NT2/D1 (cell line): ENCODE measurements around the gene MPC1.

ENCODE experiments used
- DNase-seq: peaks from one replicate; pipeline ENCODE4 v3.0.0-alpha.2; 2011; ENCODE audit warnings: low read depth, low spot score
- H3K27me3 ChIP-seq: 2 replicates; pipeline ENCODE4 v1.6.0; 2011; ENCODE audit warnings: mild to moderate bottlenecking; ENCODE audit not compliant: insufficient read length, insufficient read depth
- H3K36me3 ChIP-seq: 2 replicates; pipeline ENCODE4 v1.6.1; 2011; ENCODE audit warnings: mild to moderate bottlenecking, low read length, mixed read lengths; ENCODE audit not compliant: insufficient read depth, insufficient read length
- H3K4me1 ChIP-seq: 2 replicates; pipeline ENCODE4 v1.5.1; 2011; ENCODE audit not compliant: insufficient read depth, insufficient read length
- H3K4me3 ChIP-seq: 2 replicates; pipeline ENCODE4 v1.5.1; 2011; ENCODE audit warnings: low read depth; ENCODE audit not compliant: insufficient read length
- H3K9ac ChIP-seq: 2 replicates; pipeline ENCODE4 v1.6.0; 2011; ENCODE audit warnings: low read depth; ENCODE audit not compliant: insufficient read length
- H3K9me3 ChIP-seq: 2 replicates; pipeline ENCODE4 v1.5.1; 2011; ENCODE audit warnings: mild to moderate bottlenecking, low read length; ENCODE audit not compliant: insufficient read depth
- SUZ12 ChIP-seq: IDR thresholded peaks from 2 replicates; pipeline ENCODE4 v1.6.1; 2011; ENCODE audit not compliant: insufficient read length, insufficient read depth; ENCODE audit errors: extremely low read depth
- YY1 ChIP-seq: IDR thresholded peaks from 2 replicates; pipeline ENCODE4 v1.6.1; 2011; ENCODE audit not compliant: insufficient read length, insufficient read depth
- ZNF274 ChIP-seq: IDR thresholded peaks from 2 replicates; pipeline ENCODE4 v1.6.1; 2011; ENCODE audit warnings: mild to moderate bottlenecking, low read depth, low read length

Gene MPC1

DNA sequence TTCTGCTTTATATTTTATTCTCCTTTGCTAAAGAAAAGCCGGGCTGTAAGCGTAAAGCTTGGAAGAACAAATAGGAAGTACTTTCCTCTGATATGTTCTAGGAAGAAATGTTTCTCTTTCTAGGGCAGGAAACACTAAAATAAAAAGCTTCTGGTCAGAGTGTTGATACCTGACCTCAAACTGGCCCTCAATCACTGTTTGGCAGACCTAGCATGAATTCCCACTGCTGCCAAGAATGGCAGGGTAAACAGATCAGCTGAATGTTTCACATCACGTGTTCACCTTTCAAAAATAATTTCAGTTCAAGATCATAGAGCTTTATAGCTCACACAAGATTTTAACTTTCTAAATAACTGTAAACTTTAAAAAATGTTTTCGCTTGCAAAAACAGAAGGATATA lies 2.9 kb downstream of the MPC1 start:
- Histone ChIP-seq H3K4me1 (no peaks in the 10 kb centered on the region), H3K9me3 (no peaks in the 10 kb centered on the region), H3K4me3 (no peak overlapping the region), H3K9ac (no peak overlapping the region), H3K27me3 (no peaks in the 10 kb centered on the region), H3K36me3 (no peaks in the 10 kb centered on the region)
- TF ChIP-seq SUZ12 (no peak), ZNF274 (no peak), YY1 (no peak)
- no peak for DNase-seq

DNA sequence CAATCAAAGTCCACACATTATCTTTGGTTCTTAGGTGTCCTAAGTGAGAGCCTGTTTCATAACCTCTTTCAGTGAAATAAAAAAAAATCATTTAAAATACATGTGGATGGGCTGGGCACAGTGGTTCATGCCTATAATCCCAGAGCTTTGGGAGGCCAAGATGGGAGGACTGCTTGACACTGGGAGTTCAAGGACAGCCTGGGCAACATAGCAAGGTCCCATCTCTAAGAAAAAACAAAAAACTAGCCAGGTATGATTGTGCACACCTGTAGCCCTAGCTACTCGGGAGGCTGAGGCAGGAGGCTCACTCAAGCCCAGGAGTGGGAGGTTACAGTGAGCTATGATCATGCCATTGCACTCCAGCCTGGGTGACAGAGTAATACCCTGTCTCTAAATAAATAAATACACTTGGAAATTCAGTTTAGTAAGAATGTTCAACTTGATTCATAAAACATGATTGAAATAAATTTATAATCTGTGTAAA lies 3.6 kb downstream of the MPC1 start:
- no peak overlapping the region for H3K4me3 ChIP-seq
- no peaks in the 10 kb centered on the region for H3K36me3 ChIP-seq
- H3K27me3 ChIP-seq = no peaks in the 10 kb centered on the region
- H3K9me3 ChIP-seq = no peaks in the 10 kb centered on the region
- DNase-seq = no peak
- no peaks in the 10 kb centered on the region for H3K4me1 ChIP-seq
- H3K9ac ChIP-seq = no peak overlapping the region
- TF ChIP-seq YY1 = no peak
- TF ChIP-seq ZNF274 = no peak
- no peak for TF ChIP-seq SUZ12

DNA sequence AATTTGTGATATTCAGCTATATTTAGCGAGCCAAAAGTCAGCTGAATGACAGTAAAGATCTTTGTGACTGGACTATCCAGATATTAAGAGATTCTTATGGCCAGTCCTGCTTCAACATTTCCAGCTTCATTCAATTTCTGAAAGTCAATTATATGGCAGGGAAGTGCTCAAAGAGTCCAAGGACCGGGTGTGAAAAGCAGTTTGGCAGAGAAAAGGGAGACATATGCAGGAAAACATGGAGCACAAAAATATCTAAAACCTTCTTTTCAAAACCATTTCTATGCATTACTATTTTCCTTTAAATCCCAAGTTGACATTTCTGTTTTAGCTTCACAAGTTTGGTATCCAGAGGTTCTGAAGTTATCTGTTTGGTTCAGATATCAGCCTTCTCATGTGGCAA lies 5.0 kb downstream of the MPC1 start:
- H3K36me3 ChIP-seq = no peaks in the 10 kb centered on the region
- no peak overlapping the region for H3K9ac ChIP-seq
- no peak overlapping the region for H3K4me3 ChIP-seq
- no peak for TF ChIP-seq SUZ12
- no peak for TF ChIP-seq ZNF274
- TF ChIP-seq YY1 = no peak
- no peaks in the 10 kb centered on the region for H3K9me3 ChIP-seq
- DNase-seq = no peak
- H3K27me3 ChIP-seq = no peaks in the 10 kb centered on the region
- no peaks in the 10 kb centered on the region for H3K4me1 ChIP-seq

DNA sequence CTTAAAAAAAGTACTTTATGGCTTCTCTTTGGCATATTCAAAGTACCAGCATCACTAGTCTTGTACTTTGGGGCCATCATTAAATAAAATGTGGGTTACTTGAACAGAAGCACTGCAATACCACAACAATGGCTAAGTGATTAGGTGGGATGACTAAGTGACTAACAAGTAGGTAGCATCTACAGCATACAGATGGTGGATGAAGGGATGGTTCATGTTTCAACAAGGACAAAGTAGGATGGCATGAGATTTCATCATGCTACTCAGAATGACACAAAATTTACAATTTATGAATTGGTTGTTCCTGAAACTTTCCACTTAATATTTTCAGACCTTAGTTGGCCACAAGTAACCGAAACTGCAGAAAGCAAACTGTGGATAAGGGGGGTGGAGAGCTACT lies 7.7 kb downstream of the MPC1 start:
- Histone ChIP-seq H3K9me3 (no peaks in the 10 kb centered on the region), H3K27me3 (no peaks in the 10 kb centered on the region), H3K36me3 (no peaks in the 10 kb centered on the region), H3K9ac (no peak overlapping the region), H3K4me3 (no peak overlapping the region), H3K4me1 (no peaks in the 10 kb centered on the region)
- TF ChIP-seq SUZ12 (no peak), YY1 (no peak), ZNF274 (no peak)
- DNase-seq = no peak

DNA sequence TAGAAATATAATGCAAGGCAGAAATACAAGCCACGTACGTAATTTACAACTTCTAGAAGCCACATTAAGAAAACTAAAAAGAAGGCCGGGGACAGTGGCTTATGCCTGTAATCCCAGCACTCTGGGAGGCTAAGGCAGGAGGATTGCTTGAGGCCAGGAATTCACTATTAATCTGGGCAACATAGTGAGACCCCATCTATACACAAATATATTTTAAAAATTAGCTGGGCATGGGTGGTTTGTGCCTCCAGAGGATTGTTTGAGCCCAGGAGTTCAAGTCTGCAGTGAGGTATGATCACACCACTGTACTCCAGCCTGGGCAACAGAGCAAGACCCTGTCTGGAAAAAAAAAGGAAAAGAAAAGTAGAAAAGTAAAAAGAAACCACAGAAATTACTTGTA lies 12.3 kb downstream of the MPC1 start:
- H3K4me3 ChIP-seq = no peak overlapping the region
- no peaks in the 10 kb centered on the region for H3K4me1 ChIP-seq
- H3K9ac ChIP-seq = no peak overlapping the region
- no peaks in the 10 kb centered on the region for H3K36me3 ChIP-seq
- DNase-seq = no peak
- TF ChIP-seq SUZ12 (no peak), YY1 (no peak), ZNF274 (no peak)
- H3K27me3 ChIP-seq = no peaks in the 10 kb centered on the region
- H3K9me3 ChIP-seq = no peaks in the 10 kb centered on the region

DNA sequence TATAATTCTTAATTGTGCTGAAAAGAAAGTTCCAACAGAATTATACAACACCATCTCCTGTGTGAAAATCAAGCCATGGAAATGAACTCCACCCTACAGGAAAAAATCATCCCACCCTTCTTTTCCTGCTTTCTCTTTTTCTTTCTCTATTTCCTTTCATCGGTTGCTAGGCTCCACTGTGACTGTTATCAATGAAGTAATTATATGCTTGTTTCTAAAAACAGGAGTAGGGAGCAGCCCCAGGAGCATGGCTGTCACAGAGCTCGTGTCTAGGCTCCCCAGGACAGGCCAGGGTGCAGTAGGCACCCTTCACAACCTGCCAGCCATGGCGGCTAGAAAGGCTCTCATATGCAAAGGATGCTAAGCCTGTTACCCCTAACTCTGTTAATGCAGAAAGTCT lies 13.0 kb downstream of the MPC1 start:
- H3K4me3 ChIP-seq = no peak overlapping the region
- TF ChIP-seq SUZ12 (no peak), YY1 (no peak), ZNF274 (no peak)
- no peaks in the 10 kb centered on the region for H3K36me3 ChIP-seq
- DNase-seq = no peak
- H3K4me1 ChIP-seq = no peaks in the 10 kb centered on the region
- H3K27me3 ChIP-seq = no peaks in the 10 kb centered on the region
- no peak overlapping the region for H3K9ac ChIP-seq
- H3K9me3 ChIP-seq = no peaks in the 10 kb centered on the region

DNA sequence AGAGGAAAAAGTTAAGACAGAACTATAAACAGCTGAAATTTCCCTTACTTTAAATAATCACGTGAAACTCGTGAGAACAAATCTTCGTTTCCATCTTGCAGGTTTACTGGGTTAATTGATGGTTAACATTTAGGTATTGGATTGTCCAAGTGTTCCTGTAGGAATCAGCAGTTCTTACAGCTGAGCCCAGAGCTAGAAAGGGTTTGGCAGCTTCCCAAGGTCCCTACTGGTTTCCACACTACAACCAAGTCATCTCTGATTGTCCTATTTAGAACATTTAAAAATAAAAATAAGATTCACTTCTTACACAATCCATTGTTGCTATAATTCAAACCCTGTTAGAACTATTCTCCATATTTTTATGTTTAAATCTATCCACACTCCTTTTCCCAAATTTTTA lies 15.8 kb downstream of the MPC1 start:
- Histone ChIP-seq H3K9ac (no peak overlapping the region), H3K9me3 (no peaks in the 10 kb centered on the region), H3K4me1 (peaks cover 4% of the 10 kb centered on the region), H3K4me3 (no peak overlapping the region), H3K36me3 (peaks cover 8% of the 10 kb centered on the region), H3K27me3 (no peaks in the 10 kb centered on the region)
- no peak for DNase-seq
- TF ChIP-seq YY1 (no peak), ZNF274 (no peak), SUZ12 (no peak)

DNA sequence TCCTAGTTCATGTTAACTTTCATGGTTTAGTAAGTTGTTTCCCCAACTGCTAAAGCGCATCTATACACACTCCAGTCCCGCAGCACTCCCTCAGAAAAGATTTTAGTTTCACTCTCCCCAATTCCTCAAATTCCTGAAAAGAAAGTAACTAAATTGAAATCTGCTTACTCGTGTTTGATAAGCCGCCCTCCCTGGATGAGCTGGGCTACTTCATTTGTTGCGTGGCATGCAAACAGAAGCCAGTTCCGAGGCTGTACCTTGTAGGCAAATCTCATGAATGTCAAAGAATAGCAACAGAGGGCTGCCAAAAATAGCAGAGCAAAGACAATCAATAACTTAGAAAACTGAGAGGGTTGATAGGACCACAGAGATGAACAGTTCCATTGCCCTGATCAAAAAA lies 16.9 kb downstream of the MPC1 start:
- H3K27me3 ChIP-seq = no peaks in the 10 kb centered on the region
- H3K9me3 ChIP-seq = no peaks in the 10 kb centered on the region
- TF ChIP-seq YY1 (no peak), SUZ12 (no peak), ZNF274 (no peak)
- peaks cover 4% of the 10 kb centered on the region for H3K4me1 ChIP-seq
- no peak overlapping the region for H3K4me3 ChIP-seq
- no peak for DNase-seq
- peaks cover 8% of the 10 kb centered on the region for H3K36me3 ChIP-seq
- H3K9ac ChIP-seq = no peak overlapping the region

DNA sequence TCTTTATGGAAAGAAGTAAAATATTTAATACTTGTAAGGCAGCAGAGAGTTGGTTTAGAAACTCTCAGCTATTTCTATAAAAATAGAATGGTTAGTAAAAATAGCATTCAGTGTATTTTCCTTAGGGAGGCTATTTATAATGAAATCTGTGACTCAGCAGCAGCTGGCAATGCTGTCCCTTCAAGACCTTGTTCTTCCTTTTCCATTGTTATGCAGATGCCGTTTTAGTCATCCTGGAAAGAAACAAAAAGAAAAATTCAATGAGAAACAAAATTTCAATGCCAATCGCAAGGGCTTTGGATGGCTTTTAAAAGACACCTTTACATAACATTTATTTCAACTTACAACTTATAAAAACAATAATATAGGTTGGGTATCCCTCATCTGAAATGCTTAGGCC lies 17.5 kb downstream of the MPC1 start:
- no peak for TF ChIP-seq YY1
- TF ChIP-seq SUZ12 = no peak
- TF ChIP-seq ZNF274 = no peak
- no peaks in the 10 kb centered on the region for H3K9me3 ChIP-seq
- H3K27me3 ChIP-seq = no peaks in the 10 kb centered on the region
- H3K4me3 ChIP-seq = no peak overlapping the region
- DNase-seq = no peak
- H3K4me1 ChIP-seq = peaks cover 4% of the 10 kb centered on the region
- peaks cover 8% of the 10 kb centered on the region for H3K36me3 ChIP-seq
- no peak overlapping the region for H3K9ac ChIP-seq
